H9 (cell line): ENCODE data around the gene KRTAP5-4. TPM values are rescaled to one million over a fixed set of nuclear protein-coding genes. Genes with fewer than 3 reads are reported as not detected.
"Not testable (repeated sequence)": the region's sequence is repeated elsewhere in the genome, so short reads cannot be mapped to it uniquely, and the experiment has no call there.

Source experiments
- DNase-seq: peaks from one replicate; pipeline ENCODE4 v3.0.0-alpha.2; 2017
- H2AFZ ChIP-seq: one replicate; pipeline ENCODE4 v1.6.1; 2013; ENCODE audit warnings: mild to moderate bottlenecking, low read length, control low read depth, moderate library complexity
- H2AK5ac ChIP-seq: 2 replicates; pipeline ENCODE4 v1.6.1; 2013; ENCODE audit warnings: low read length, control low read depth, mixed read lengths; ENCODE audit not compliant: insufficient read length
- H2BK120ac ChIP-seq: one replicate; pipeline ENCODE4 v1.6.1; 2013; ENCODE audit warnings: low read depth, mild to moderate bottlenecking, low read length, control low read depth, inconsistent platforms; ENCODE audit not compliant: poor library complexity, severe bottlenecking
- H2BK12ac ChIP-seq: 2 replicates; pipeline ENCODE4 v1.6.1; 2013; ENCODE audit warnings: low read length, control low read depth, mixed read lengths, low read depth; ENCODE audit not compliant: insufficient read length
- H2BK15ac ChIP-seq: 2 replicates; pipeline ENCODE4 v1.6.1; 2013; ENCODE audit warnings: low read depth, low read length, control low read depth
- H2BK20ac ChIP-seq: one replicate; pipeline ENCODE4 v1.6.1; 2013; ENCODE audit warnings: low read depth, mild to moderate bottlenecking, low read length, control low read depth, inconsistent platforms; ENCODE audit not compliant: poor library complexity, severe bottlenecking
- H2BK5ac ChIP-seq: 2 replicates; pipeline ENCODE4 v1.6.1; 2013; ENCODE audit warnings: low read length, control low read depth, mixed read lengths; ENCODE audit not compliant: insufficient read length
- H3K14ac ChIP-seq: 2 replicates; pipeline ENCODE4 v1.6.1; 2013; ENCODE audit warnings: low read length, control low read depth; ENCODE audit not compliant: insufficient read depth
- H3K18ac ChIP-seq: 2 replicates; pipeline ENCODE4 v1.6.1; 2013; ENCODE audit warnings: low read depth, mild to moderate bottlenecking, mixed read lengths, low read length, control low read depth; ENCODE audit not compliant: insufficient read length
- H3K23ac ChIP-seq: 2 replicates; pipeline ENCODE4 v1.6.1; 2013; ENCODE audit warnings: low read length, control low read depth, mixed read lengths, low read depth; ENCODE audit not compliant: insufficient read length
- H3K23me2 ChIP-seq: 2 replicates; pipeline ENCODE4 v1.6.1; 2013; ENCODE audit warnings: low read depth, mild to moderate bottlenecking, mixed read lengths, low read length, control low read depth; ENCODE audit not compliant: insufficient read length, poor library complexity, severe bottlenecking
- H3K27ac ChIP-seq: 2 replicates; pipeline ENCODE4 v1.5.1; 2013; ENCODE audit warnings: low read length, control low read depth, mixed read lengths, low read depth; ENCODE audit not compliant: insufficient read length
- H3K27me3 ChIP-seq: 2 replicates; pipeline ENCODE4 v1.6.1; 2013; ENCODE audit warnings: low read length, control low read depth, inconsistent platforms; ENCODE audit not compliant: insufficient read depth
- H3K4ac ChIP-seq: 2 replicates; pipeline ENCODE4 v1.6.1; 2013; ENCODE audit warnings: low read depth, mild to moderate bottlenecking, control low read depth, inconsistent platforms, low read length, moderate library complexity
- H3K4me1 ChIP-seq: 2 replicates; pipeline ENCODE4 v1.6.1; 2013; ENCODE audit warnings: low read length, control low read depth, inconsistent platforms; ENCODE audit not compliant: insufficient read depth
- H3K4me2 ChIP-seq: 2 replicates; pipeline ENCODE4 v1.6.1; 2013; ENCODE audit warnings: low read length, control low read depth, mixed read lengths; ENCODE audit not compliant: insufficient read length, insufficient read depth
- H3K56ac ChIP-seq: 2 replicates; pipeline ENCODE4 v1.6.1; 2013; ENCODE audit warnings: low read depth, mild to moderate bottlenecking, mixed read lengths, low read length, control low read depth; ENCODE audit not compliant: insufficient read length
- H3K79me1 ChIP-seq: 2 replicates; pipeline ENCODE4 v1.6.1; 2013; ENCODE audit warnings: low read depth, mild to moderate bottlenecking, moderate library complexity, low read length, control low read depth, inconsistent platforms; ENCODE audit not compliant: insufficient read depth, poor library complexity, severe bottlenecking
- H3K79me2 ChIP-seq: 2 replicates; pipeline ENCODE4 v1.6.1; 2013; ENCODE audit warnings: low read length, control low read depth, inconsistent platforms; ENCODE audit not compliant: insufficient read depth
- H3K9ac ChIP-seq: 2 replicates; pipeline ENCODE4 v1.6.1; 2013; ENCODE audit warnings: low read length, control low read depth, mixed read lengths; ENCODE audit not compliant: insufficient read length; ENCODE audit errors: extremely low read depth
- H3K9me3 ChIP-seq: one replicate; pipeline ENCODE4 v1.6.1; 2013; ENCODE audit warnings: low read depth, low read length, inconsistent platforms; ENCODE audit not compliant: control insufficient read depth
- H3T11ph ChIP-seq: one replicate; pipeline ENCODE4 v1.6.1; 2013; ENCODE audit warnings: mild to moderate bottlenecking, low read length, control low read depth, inconsistent platforms
- H4K20me1 ChIP-seq: one replicate; pipeline ENCODE4 v1.6.1; 2013; ENCODE audit not compliant: control insufficient read depth, insufficient read length, insufficient read depth
- H4K5ac ChIP-seq: 2 replicates; pipeline ENCODE4 v1.6.1; 2013; ENCODE audit warnings: low read depth, mild to moderate bottlenecking, mixed read lengths, low read length, control low read depth; ENCODE audit not compliant: insufficient read length
- H4K8ac ChIP-seq: replicated peaks from 2 replicates; pipeline ENCODE4 v1.6.1; 2013; ENCODE audit warnings: low read length, control low read depth, mixed read lengths, low read depth; ENCODE audit not compliant: insufficient read length
- H4K91ac ChIP-seq: 2 replicates; pipeline ENCODE4 v1.6.1; 2013; ENCODE audit warnings: low read depth, mild to moderate bottlenecking, moderate library complexity, mixed read lengths, low read length, control low read depth; ENCODE audit not compliant: insufficient read length
- H3K27ac Mint-ChIP-seq, 3 experiments: 2 replicates in 2 of 3; 3 replicates in 1 of 3; pipeline ENCODE4 v1.8.0; 2020 to 2021; ENCODE audit warnings: mixed read lengths in 3 of 3, mild to moderate bottlenecking in 1 of 3, moderate library complexity in 1 of 3
- H3K27me3 Mint-ChIP-seq: 2 replicates; pipeline ENCODE4 v1.8.0; 2021; ENCODE audit warnings: low read depth, mild to moderate bottlenecking, moderate library complexity, mixed read lengths
- H3K36me3 Mint-ChIP-seq, 3 experiments: 2 replicates in 2 of 3; 3 replicates in 1 of 3; pipeline ENCODE4 v1.8.0; 2020 to 2021; ENCODE audit warnings: low read depth in 3 of 3, mixed read lengths in 3 of 3; ENCODE audit not compliant: insufficient read depth in 1 of 3
- H3K4me1 Mint-ChIP-seq, 2 experiments: 2 replicates each; pipeline ENCODE4 v1.8.0; 2020; ENCODE audit warnings: mixed read lengths in 2 of 2
- H3K4me3 Mint-ChIP-seq, 2 experiments: 2 replicates in 1 of 2; 3 replicates in 1 of 2; pipeline ENCODE4 v1.8.0; 2020 to 2021; ENCODE audit warnings: mild to moderate bottlenecking in 2 of 2, mixed read lengths in 2 of 2, moderate library complexity in 1 of 2
- H3K9me3 Mint-ChIP-seq, 2 experiments: 2 replicates in 1 of 2; 3 replicates in 1 of 2; pipeline ENCODE4 v1.8.0; 2020; ENCODE audit warnings: mild to moderate bottlenecking in 2 of 2, mixed read lengths in 2 of 2, moderate library complexity in 1 of 2
- WGBS: extraction: QIAGEN DNeasy Blood & Tissue Kit; methylation state at CpG from one replicate; pipeline ENCODE4 v1.1.7; 2013; ENCODE audit warnings: missing lambda C conversion rate, low lambda C conversion rate, mixed read lengths; ENCODE audit not compliant: insufficient read length; ENCODE audit errors: extremely low coverage; 5-methylcytosine and 5-hydroxymethylcytosine counted together
- total RNA-seq: library from RNA; stranded (reverse); gene quantifications from 2 replicates; pipeline ENCODE4 v1.2.1, GENCODE V29; 2021

Gene KRTAP5-4
- total RNA-seq, 1 experiment from 2014 or later = not detected

DNA sequence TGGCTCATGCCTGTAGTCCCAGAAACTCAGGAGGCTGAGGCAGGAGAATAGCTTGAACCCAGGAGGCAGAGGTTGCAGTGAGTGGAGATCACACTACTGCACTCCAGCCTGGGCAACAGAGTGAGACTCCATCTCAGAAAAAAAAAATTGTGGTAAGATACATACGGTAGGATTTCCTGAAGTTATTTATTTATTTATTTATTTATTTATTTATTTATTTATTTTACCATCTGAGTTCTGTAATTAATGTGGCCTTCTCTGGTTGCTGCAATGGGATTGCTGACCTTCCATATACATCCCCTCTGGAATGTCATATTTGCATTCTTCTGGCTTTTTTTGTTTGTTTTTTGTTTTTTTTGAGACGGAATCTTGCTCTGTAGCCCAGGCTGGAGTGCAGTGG lies 39.0 kb downstream of the KRTAP5-4 start:
- H4K5ac ChIP-seq = not testable (repeated sequence)

More for the DNA sequence above, 39.0 kb downstream of the KRTAP5-4 start:
- DNase-seq, H4K20me1 ChIP-seq, H3K27ac ChIP-seq, H3K23ac ChIP-seq, H3K79me2 ChIP-seq, H3K9ac ChIP-seq, H2BK5ac ChIP-seq, H3K23me2 ChIP-seq, H3K4me1 Mint-ChIP-seq, H3K4me1 ChIP-seq, H3K14ac ChIP-seq, H4K8ac ChIP-seq, H2BK20ac ChIP-seq, H3K36me3 Mint-ChIP-seq, H3K56ac ChIP-seq, H3K9me3 ChIP-seq, H3K18ac ChIP-seq, H2BK120ac ChIP-seq, H4K91ac ChIP-seq, H3K27ac Mint-ChIP-seq, H3K4me2 ChIP-seq, H2BK12ac ChIP-seq, H3K4me3 Mint-ChIP-seq, H3K79me1 ChIP-seq, H2AFZ ChIP-seq, H3T11ph ChIP-seq, H2AK5ac ChIP-seq, H3K9me3 Mint-ChIP-seq, H3K27me3 ChIP-seq, H2BK15ac ChIP-seq, H3K4ac ChIP-seq: not testable (repeated sequence)
- WGBS = no CpG with 5 or more reads among the region's 2 CpGs
- H3K27me3 Mint-ChIP-seq = peaks cover 49% of the 10 kb centered on the region
